ELR (cell line): ENCODE data around the gene TLCD2.

Experiments used
- DNase-seq: peaks from one replicate; pipeline ENCODE4 v3.0.0-alpha.2; 2015; ENCODE audit warnings: low read depth

Gene TLCD2

DNA sequence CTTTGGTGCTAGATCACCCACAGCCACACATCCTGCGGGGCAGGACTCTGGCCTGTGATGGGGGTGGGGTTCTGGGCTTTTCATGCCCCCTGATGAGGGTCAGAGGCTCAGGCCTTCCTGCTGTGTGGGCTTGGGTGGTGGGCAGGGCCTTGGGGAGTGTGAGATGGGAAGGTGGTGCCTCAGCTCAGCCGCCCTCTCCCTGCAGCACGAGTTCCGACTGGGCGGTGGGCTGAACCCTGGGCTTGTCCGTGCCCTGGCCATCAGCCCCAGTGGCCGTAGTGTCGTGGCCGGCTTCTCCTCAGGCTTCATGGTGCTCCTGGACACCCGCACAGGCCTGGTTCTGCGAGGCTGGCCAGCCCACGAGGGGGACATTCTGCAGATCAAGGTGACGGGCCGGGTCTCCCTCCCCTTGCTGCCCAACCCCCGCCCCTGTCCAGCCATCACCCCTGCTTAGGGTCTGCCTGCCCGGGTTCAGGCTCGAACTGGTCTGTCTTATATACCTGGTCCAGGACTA lies 25.7 kb upstream of the TLCD2 start:
- DNase-seq = no peak

DNA sequence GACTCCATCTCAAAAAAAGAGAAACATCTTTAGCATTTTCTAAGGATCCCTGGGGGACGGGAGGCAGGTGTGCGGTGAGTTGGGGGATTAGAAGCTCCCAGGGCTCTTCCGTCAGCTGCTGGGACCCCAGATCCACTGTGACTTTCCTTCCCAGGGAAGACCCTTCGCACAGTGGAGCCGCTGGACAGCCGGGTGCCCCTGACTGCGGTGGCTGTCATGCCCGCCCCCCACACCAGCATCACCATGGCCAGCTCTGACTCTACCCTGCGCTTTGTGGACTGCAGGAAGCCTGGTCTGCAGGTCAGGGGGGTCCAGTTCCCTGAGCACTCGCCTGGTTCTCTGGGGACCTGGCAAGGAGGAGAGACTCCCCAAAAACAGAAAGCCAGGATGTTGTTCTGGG lies 25.2 kb upstream of the TLCD2 start:
- DNase-seq = no peak

DNA sequence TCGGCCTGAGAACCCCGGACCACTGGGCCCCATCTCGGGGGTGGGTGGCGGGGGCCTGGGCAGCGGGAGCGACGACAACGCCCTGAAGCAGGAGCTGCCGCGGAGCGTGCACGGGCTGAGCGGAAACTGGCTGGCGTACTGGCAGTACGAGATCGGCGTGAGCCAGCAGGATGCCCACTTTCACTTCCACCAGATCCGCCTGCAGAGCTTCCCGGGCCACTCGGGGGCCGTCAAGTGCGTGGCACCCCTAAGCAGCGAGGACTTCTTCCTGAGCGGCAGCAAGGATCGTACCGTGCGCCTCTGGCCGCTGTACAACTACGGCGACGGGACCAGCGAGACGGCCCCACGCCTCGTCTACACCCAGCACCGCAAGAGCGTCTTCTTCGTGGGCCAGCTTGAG lies 23.6 kb upstream of the TLCD2 start:
- no peak for DNase-seq

DNA sequence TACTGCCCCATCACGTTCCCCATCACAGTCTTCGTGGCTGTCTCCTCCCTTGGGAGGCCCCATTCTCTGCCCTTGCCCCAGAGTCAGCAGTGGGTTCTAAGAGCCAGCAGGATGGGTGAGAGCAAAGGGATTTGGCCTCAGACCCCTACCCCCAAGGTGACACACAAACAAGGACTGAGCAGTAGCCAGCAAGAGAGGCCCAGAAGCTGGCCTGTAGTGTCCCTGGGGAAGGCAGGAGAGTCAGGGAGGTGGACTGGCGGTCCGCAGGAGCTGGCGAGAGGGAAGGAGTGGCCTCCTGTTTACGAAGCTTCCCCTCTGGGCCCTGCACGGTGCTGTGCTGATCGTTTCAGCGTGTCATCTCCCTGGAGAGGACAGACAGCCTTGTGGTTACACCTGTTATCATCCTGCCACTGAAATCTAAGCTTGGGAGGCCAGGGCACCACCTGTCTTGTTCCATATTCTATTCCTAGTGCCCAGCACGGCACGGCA lies 22.7 kb upstream of the TLCD2 start:
- DNase-seq = no peak

DNA sequence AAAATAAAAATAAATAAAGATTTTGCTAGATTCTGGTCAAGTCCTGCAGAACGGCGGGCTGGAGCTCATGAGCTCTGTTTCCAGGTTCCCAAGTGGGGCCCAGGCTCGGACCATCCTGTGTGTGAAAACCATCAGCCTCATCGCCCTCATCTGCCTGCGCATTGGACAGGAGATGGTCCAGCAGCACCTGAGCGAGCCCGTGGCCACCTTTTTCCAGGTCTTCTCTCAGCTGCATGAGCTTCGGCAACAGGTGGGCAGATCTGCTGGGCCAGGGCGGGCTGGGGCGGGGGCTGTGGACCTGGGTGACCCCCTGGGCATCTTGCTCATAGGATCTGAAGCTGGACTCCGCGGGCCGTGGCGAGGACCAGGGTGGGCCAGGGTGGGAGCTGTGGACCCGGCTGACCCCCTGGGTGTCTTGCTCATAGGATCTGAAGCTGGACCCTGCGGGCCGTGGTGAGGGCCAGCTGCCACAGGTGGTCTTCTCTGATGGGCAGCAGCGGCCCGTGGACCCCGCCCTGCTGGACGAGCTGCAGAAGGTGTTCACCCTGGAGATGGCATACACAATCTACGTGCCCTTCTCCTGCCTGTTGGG lies 22.2 kb upstream of the TLCD2 start:
- no peak for DNase-seq

DNA sequence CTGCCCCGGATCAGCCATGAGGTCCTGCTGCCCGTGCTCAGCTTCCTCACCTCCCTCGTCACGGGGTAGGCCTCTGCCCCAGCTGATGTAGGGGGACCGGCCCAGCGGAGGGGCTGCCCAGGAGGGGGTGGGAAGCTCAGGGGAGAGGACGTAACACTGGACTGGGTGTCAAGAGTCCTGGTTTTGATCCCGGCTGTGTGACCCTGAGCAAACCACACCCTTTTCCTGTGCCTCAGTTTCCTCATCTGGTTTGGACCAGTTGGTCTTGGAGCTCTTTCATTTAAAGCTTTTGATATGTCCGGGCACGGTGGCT lies 21.0 kb upstream of the TLCD2 start:
- no peak for DNase-seq

DNA sequence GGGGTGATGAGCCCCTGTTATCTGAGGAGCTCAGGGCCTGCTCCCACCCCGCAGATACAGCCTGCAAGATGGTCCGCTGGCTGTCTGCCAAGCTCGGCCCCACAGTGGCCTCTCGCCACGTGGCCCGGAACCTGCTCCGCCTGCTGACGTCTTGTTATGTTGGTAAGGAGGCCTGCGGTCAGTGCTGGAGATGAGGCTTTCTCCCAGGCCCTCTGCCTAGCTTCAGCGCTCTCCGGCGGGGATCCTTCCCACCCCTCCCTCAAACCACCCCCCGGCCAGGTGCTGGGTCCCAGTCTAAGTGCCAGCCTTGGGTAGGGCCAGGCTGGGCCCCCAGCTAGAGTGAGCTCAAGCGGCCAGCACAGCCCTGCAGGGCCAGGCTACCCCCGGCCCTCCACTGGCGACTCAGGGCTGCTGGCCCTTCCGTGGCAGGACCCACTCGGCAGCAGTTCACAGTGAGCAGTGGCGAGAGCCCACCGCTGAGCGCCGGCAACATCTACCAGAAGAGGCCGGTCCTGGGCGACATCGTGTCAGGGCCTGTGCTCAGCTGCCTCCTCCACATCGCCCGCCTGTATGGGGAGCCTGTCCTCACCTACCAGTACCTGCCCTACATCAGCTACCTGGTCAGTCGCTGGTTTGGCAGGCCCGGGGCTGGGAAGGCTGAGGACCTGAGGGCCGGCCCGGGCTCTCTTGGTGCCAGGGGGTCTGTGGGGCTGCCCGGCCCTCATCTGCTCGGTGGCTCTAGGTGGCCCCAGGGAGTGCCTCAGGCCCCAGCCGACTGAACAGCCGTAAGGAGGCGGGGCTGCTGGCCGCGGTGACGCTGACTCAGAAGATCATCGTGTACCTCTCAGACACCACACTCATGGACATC lies 20.4 kb upstream of the TLCD2 start:
- DNase-seq = peak; percentile 94

DNA sequence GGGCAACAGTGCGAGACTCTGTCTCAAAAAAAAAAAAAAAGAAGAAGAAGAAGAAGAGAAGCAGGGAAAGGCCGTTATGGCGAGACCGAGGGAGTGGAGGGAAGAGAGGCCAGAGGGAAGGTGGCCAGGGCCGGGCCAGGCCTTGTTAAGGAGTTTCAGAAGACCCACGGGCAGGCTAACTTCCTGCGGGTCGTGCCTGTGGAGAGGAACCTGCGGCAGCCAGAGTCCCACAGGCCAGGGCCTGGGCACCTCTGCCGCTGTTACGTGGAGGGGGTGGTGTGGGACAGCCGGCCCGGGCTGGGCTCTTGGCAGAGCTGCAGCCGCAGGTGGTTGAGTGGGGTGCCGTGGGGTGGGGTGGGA lies 19.8 kb upstream of the TLCD2 start:
- DNase-seq = no peak

DNA sequence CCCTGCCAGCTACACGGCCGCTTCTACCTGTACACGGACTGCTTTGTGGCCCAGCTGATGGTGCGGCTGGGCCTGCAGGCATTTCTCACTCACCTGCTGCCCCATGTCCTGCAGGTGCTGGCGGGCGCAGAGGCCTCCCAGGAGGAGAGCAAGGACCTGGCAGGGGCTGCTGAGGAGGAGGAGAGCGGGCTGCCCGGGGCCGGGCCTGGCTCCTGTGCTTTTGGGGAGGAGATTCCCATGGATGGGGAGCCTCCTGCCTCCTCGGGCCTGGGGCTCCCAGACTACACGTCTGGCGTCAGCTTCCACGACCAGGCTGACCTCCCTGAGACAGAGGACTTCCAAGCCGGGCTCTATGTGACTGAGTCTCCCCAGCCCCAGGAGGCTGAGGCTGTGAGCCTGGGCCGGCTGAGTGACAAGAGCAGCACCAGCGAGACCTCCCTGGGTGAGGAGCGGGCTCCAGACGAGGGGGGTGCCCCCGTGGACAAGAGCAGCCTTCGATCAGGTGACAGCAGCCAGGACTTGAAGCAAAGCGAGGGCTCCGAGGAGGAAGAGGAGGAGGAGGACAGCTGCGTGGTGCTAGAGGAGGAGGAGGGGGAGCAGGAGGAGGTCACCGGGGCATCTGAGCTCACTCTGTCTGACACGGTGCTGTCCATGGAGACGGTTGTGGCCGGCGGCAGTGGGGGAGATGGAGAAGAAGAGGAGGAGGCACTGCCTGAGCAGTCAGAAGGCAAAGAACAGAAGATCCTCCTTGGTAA lies 17.9 kb upstream of the TLCD2 start:
- no peak for DNase-seq

DNA sequence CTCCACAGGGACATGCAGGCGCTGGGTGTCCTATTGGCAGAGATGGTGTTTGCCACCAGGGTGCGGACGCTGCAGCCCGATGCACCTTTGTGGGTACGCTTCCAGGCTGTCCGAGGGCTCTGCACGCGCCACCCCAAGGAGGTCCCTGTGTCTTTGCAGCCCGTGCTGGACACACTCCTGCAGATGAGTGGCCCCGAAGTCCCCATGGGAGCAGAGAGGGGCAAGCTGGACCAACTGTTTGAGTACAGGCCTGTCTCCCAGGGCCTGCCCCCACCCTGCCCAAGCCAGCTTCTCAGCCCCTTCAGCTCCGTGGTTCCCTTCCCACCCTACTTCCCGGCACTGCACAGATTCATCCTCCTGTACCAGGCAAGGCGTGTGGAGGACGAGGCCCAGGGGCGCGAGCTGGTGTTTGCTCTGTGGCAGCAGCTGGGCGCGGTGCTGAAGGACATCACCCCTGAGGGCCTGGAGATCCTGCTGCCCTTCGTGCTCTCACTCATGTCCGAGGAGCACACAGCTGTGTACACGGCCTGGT lies 17.1 kb upstream of the TLCD2 start:
- no peak for DNase-seq

DNA sequence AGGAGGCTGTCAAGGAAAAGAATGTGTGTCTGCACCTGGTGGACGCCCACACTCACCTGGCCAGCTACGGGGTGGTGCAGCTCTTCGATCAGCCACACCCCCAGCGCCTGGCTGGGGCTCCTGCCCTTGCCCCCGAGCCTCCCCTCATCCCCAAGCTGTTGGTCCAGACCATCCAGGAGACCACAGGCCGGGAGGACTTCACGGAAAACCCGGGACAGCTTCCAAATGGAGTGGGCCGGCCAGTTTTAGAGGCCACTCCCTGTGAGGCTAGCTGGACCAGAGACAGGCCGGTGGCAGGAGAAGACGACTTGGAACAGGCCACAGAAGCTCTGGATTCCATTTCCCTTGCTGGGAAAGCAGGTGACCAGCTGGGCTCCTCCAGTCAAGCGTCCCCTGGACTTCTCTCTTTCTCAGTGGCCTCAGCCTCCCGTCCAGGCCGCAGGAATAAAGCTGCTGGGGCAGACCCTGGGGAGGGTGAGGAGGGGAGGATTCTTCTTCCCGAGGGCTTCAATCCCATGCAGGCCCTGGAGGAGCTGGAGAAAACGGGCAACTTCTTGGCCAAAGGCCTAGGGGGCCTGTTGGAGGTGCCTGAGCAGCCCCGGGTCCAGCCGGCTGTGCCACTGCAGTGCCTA lies 16.6 kb upstream of the TLCD2 start:
- no peak for DNase-seq

DNA sequence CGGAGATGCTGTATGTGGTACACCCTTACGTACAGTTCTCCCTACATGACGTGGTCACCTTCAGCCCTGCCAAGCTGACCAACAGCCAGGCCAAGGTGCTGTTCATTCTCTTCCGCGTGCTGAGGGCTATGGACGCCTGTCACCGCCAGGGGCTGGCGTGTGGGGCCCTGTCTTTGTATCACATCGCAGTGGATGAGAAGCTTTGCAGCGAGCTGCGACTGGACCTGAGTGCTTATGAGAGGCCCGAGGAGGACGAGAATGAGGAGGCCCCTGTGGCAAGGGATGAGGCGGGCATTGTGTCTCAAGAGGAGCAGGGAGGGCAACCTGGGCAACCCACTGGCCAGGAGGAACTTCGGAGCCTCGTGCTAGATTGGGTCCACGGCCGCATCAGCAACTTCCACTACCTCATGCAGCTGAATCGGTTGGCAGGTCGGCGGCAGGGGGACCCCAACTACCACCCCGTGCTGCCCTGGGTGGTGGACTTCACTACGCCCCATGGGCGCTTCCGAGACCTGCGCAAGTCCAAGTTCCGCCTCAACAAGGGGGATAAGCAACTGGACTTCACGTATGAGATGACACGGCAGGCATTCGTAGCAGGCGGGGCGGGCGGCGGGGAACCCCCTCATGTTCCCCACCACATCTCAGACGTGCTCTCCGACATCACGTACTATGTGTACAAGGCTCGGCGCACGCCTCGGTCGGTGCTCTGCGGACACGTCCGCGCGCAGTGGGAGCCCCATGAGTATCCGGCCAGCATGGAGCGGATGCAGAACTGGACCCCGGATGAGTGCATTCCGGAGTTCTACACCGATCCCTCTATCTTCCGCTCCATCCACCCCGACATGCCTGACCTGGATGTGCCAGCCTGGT lies 15.7 kb upstream of the TLCD2 start:
- DNase-seq = no peak

DNA sequence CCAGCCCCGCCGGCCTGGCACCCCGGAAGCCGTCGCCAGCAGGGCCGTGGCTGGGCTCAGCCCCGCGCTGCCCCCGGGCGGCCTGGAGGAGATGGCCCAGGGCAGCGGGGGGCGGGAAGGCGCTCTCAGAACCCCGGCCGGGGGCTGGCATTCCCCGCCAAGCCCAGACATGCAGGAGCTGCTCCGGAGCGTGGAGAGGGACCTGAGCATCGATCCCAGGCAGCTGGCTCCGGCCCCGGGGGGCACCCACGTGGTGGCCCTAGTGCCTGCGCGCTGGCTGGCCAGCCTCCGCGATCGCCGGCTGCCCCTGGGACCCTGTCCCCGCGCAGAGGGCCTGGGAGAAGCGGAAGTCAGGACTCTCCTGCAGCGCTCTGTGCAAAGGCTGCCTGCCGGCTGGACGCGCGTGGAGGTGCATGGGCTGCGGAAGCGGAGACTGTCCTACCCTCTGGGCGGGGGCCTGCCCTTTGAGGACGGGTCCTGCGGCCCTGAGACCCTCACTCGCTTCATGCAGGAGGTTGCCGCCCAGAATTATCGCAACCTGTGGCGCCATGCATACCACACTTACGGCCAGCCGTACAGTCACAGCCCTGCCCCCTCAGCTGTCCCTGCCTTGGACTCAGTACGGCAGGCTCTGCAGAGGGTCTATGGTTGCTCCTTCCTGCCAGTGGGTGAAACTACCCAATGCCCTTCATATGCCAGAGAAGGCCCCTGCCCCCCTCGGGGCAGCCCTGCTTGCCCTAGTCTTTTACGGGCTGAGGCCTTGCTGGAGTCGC lies 14.9 kb upstream of the TLCD2 start:
- no peak for DNase-seq

DNA sequence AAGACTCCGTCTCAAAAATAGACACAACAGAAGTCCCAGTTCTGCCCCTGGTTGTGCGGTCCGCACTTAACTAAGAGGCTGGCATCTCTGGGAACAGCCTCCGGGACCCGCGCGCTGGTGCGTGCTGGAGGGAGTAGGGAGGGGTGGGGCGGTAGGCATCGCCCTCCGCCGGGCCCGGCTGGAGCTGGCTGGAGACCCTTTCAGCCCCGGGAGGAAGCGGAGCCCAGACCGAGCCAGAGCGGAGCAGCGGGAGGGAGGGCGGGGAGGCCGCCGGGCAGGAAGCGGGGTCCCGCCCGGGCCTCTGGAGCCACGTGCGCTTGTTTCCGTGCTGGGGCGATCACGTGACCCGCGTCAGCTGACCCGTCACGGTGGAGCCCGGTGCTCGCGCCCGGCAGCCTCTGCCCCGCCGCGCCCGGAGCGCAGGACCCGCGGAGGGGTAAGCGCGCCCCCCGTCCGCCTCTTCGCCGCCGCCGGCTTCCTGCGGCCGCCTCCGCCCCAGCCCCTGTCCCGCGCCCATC lies 14.2 kb upstream of the TLCD2 start, which contains the start of gene WDR81:
Gene WDR81 (plus strand): TSS at position 354 of the 518 bp plus-strand sequence. CDS start 256 bp downstream, outside the sequence.
- peak; percentile 87 for DNase-seq

DNA sequence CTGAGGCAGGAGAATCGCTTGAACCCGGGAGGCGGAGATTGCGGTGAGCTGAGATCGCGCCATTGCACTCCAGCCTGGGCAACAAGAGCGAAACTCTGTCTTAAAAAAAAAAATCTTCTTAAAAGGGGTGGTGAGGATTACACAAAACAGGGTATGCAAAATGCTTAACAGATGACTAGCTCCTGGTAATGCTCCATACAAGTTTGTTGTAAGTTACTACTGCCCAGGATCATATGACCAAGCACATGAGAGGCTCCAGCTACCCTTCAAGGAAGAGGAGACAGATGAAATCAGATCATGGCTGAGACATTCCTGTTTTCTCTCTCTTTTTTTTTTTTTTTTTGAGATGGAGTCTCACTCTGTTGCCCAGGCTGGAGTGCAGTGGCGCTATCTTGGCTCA lies 11.8 kb upstream of the TLCD2 start:
- DNase-seq = peak; percentile 60

DNA sequence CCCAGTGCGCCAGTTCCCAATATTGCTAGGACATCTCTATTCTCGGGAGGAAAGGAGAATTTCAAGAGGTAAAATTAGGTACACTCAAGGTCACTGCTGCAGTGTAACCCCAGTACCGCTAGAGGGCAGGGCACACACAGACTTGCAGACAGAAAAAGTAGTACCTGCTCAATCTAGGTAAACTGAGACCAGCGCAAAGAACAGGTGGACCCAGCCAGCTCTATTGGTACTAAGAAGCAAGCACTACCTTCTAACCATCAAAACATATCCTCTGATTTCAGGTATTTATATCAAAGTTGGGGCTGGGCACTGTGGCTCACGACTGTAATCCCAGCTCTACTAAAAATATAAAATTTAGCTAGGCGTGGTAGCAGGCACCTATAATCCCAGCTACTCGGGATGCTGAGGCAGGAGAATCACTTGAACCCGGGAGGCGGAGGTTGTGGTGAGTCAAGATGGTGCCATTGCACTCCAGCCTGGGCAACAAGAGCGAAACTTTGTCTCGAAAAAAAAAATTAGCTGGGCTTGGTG lies 10.7 kb upstream of the TLCD2 start:
- peak; percentile 67 for DNase-seq

DNA sequence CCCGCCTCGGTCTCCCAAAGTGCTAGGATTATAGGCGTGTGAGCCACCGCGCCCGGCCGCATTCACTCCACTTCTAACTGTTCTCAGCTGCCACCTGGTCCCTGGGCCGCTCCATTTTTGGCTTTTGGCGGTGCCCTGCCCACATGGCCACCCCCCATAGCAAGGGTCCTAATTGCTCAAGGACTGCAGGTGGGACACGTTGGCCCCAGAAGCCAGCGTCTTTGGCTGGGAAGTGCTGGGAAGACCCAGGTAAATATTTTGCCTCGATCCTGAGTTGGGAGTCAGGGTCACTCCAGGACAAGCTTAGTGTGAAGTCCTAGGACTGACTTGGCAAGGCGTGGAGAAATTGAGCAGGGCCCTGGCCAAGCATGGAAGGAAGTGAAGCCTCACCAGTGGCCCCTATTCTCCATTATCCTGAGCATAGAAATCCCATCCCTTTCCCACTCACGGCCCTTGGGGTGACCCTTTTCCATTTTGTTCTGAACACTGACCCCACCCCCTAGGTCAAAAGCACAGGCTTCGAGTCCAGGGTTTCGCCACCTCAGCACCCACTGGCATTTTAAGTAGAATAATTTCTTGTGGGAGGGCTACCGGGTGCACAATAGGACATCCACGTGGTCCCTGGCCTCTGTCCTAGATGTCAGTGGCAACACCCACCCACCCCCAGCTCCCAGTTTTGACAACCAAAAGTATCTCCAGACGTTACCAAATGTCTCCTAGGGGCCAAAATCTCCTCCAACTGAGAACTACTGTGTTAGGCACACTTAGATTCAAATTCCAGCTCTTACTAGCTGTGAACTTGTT lies 8.4 kb upstream of the TLCD2 start:
- no peak for DNase-seq

DNA sequence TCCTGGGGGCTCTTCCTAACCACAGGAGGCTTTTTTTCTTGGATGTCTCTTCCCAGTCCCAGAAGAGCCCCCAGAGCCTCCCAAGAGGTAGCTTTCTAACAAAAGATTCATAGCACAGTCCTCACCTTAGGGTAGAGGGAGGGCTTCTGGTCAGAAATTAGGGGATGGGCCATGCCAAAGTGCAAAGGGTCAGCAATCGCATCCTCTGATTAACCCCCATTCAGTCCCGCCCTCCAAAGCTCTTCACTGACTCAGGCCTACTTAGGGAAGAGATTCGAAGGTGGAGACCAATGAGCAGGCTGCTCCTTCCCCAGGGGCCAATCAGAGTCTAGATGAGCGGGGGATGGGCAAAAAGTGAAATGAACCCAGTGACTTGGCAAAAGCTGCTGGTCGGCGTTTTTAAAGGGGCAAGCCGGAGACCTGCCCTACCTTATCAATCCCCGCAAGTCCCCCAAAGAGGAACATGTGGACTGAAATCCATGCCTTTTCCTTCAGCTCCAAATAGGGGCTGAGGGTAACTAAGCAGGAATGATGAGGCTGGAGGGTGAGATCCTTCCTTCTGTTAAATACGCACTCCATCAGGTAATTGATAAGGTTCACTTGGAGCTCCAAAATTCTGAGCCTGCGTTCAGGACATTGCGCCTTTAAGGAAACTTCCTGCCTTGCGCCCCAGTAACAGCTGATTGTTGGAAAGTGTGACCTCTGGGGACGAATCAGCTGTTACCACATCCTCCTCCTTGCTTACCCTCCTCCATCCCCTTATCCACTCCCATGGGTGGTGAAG lies 6.9 kb upstream of the TLCD2 start:
- DNase-seq = peak; percentile 100
